Renal pelvis (tissue), 4 donors: ENCODE data around the gene STRAP. TPM values are rescaled to one million over a fixed set of nuclear protein-coding genes. Genes with fewer than 3 reads are reported as not detected.
"Not testable (repeated sequence)": the region's sequence is repeated elsewhere in the genome, so short reads cannot be mapped to it uniquely, and the experiment has no call there.

ENCODE experiments used
- DNase-seq: peaks from one replicate; pipeline ENCODE4 v3.0.0-alpha.2; 2013
- polyA plus RNA-seq, 3 donors: library from polyadenylated mRNA; unstranded; fragments of 120-200 nt; gene quantifications; one replicate each; pipeline ENCODE4 v1.2.1, GENCODE V29; 2013; ENCODE audit not compliant: insufficient read length in 3 of 3

The STRAP gene
- polyA plus RNA-seq, 3 donors, result 140 to 174 (median 149) TPM

DNA sequence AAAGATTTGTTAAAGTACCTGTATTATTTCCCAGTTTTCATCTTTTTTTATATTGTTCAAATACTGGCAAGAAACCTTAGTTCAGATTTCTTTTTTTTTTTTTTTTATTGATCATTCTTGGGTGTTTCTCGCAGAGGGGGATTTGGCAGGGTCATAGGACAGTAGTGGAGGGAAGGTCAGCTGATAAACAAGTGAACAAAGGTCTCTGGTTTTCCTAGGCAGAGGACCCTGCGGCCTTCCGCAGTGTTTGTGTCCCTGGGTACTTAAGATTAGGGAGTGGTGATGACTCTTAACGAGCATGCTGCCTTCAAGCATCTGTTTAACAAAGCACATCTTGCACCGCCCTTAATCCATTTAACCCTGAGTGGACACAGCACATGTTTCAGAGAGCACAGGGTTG, 29.7 kb downstream of the STRAP start:
- not testable (repeated sequence) for DNase-seq

DNA sequence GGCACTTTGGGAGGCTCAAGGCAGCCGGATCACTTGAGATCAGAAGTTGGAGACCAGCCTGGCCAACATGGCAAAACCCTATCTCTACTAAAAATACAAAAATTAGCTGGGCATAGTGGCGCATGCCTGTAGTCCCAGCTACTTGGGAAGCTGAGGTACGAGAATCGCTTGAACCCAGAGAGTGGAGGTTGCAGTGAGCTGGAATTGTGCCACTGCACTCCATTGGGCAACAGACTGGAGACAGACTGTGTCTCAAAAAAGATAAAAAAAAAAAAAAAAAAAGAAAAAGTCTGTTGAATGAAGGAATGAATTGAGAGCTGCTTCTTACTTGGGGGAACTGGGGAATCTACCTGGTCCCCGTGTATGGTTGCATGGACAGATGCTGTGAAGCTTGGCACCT, 31.9 kb downstream of the STRAP start:
- not testable (repeated sequence) for DNase-seq

DNA sequence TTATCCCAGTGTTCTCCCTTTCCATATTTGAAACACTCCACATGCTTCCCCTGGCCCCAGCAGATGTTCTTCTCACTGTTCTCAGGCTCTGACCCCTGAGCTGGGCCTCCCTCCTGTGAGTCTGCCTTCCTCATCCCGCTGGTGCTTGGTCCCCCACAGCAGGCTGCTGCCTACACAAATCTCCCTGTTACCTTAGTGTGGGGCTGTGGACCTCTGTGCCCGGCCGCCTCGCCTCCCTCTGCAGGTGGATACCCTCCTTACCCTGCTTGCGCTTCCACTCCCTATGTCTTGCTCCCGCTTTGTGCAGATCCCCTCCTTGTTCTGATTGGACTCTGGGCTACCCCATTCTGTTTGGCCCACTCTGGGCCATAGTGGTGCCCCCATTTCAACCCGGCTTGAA, 35.9 kb downstream of the STRAP start:
- no peak for DNase-seq

DNA sequence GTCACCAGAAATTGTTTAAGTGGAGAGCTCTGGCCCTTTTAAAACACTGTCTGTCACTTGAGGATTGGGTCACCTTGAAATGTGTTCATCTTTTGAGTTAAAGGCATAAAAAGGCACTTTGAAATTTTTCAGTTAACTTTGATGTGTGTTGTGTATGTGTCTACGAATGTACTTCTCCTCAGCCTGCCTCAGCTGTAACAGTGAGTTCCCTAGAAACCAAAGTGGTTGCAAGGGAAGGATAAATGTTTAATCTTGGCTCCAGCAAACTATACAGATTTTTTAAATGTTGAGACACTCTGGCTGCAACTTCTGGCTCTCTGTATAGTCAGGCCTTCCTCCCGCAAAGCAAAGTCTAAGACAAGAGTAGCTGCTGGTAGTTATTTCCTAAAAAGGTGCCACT, 37.2 kb downstream of the STRAP start:
- DNase-seq, result no peak

DNA sequence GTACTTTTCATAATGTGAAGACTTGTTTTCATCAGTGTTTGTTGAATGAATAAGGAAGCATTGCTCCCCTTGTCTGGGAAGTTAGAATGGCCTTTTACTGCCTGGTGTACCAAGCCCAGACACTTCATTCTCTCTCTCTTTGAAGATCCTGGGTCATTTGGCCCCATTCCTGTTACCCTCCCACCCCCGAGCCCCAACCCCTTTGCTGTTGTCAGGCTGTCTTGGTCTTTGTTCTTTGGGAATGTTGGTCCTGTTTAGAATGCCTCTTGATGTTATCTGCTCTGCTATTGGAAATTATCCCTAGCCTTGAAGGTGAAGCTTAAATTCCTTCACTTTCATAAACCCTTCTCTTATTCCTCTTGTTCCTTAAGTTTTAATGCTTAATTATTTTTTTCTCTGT, 42.8 kb downstream of the STRAP start:
- DNase-seq, result no peak

DNA sequence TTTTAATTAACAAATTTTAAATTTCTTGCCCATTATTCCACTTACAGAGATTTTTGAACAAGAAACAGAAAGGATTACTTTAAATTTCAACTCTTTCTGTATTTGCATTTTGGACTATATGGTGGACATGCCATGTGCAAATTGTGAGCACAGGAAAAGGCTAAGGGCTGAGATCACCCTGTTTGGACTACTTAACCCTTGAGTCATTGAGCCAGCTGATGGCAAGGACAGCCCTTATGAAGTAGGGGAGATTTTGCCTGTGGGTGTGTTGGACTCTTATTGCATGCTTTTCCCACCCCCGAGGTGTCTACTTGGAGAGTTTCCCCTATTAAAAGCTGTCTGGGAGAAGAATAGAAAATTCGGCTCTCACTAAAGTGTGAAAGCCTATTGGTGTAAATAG, 46.2 kb downstream of the STRAP start:
- DNase-seq, result no peak

DNA sequence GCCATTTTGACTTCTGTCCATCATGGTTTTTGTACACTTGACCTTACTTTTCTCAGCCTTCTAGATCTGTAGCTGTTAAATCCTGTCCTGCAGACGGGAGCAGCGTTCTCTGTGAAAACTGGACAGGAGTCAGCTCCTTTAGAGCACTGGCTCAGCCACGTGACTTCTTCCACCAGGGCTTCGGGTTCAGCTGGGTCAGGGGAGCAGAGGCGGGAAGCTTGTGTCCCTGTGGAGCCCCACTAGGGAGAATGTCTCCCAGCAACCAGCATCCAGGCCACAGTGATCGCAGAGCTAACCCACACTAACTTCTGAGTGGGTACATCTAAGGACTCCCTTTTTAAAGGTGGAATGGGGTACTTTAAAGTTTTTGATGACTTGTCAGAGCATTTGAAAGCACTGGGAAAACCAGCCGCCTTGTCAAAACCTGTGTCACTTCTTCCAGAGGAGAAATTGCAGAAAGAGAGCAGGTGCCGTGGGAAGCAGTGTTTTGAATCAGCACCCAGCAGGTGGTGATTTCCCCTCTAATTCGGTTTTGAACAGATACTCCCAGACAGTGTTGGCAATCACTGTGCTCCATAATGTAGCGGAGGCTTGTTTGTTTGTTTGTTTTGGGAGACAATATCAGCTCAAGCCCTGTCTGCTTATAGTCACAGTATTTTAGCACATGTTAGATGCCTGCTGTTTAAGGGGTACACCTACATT, 46.8 kb downstream of the STRAP start:
- no peak for DNase-seq

DNA sequence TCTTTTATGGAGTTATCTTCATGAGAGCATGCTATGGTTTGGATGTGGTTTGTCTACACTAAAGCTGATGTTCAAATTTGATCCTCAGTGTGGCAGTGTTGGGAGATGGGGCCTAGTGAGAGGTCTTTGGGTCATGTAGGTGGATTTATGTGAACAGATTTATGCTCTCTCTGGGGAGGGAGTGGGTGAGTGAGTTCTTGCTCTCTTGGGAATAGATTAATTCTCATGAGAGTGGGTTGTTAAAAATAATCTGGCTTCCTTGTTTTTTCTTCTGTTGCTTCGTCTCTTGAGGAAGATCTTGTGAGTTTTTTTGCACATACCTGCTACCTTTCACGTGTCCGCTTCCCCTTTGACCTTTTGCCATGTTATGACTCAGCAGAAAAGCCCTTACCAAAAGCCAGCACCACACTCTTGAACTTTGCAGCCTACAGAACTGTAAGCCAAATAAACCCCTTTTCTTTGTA, 49.4 kb downstream of the STRAP start:
- DNase-seq, result no peak

DNA sequence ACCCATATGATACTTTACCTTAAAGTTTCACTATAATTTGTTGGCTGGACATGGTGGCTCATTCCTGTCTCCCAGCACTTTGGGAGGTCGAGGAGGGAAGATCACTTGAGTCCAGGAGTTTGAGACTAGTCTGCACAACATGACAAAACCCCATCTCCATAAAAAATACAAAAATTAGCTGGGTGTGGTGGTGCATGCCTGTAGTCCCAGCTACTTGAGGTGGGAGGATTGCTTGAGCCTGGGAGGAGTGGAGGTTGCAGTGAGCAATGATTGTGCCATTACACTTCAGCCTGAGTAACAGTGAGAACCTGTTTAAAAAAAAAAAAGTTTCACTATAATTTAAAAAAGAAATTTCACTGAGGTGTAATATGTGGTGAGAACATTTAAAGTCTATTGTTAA, 50.1 kb downstream of the STRAP start:
- DNase-seq, result no peak

DNA sequence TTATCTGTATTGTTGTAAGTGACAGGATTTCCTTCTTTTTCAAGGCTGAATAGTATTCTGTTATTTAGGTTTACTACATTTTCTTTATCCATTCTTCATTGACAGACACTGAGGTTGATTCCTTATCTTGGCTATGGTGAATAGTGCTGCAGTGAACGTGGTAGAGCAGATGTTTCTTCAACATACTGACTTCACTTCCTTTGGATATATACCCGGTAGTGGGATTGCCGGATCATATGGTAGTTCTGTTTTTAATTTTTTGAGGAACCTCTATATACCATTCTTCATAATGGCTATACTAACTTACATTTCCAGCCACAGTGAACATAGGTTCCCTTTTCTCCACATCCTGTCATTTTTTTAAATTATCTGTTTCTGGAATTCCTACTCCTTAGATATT, 50.8 kb downstream of the STRAP start:
- DNase-seq, result no peak

DNA sequence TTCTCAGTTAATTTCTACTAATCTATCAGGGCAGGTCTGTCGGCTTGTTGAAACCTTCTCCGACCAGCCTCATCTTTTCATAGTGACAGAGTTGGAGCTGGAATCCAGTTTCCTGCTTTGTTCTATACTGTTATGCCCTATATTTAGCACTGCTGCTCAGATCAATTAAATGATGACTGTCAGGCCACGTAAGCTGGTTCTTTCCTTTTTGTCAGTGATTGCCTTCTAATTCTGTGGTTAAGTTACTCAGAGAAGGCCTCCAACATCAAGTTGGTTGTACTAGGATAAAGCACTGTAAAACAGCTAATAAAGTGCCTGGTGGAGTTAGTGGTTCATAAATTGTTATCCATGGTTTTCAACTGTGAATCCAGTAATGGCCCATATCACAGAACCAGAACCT, 51.6 kb downstream of the STRAP start:
- DNase-seq, result no peak

DNA sequence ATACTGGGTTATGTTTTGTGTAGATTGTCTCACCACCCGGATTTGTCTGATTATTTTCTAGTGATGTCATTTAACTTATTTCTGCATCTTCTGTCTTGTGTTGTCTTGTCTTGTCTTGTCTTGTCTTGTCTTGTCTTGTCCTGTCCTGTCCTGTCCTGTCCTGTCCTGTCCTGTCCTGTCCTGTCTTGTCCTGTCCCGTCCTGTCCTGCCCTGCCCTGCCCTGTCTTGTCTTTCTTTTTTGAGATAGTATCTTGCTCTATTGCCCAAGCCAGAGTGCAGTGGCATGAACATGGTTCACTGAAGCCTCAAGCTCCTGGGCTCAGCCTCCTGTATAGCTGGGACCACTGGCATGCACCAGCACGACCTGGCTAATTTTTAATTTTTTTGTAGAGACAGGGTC, 54.6 kb downstream of the STRAP start:
- no peak for DNase-seq

DNA sequence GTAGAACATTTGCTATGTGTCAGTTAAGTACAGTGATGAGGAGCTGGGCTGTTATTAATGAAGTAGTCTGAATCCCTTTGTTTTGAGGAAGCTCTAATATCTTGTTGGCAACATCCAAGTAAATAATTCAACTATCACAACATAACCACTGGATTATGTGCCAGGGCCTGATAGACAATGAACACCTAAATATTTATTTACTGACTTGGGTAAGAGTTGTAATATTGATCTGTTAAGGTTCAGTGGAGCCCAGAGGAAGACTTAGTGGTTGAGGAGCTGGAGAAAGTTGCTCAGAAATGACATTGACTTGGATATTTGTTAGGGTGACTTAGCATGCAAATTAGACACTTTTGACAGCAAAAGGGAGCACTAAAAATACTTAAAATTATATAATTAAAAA, 55.7 kb downstream of the STRAP start:
- no peak for DNase-seq

DNA sequence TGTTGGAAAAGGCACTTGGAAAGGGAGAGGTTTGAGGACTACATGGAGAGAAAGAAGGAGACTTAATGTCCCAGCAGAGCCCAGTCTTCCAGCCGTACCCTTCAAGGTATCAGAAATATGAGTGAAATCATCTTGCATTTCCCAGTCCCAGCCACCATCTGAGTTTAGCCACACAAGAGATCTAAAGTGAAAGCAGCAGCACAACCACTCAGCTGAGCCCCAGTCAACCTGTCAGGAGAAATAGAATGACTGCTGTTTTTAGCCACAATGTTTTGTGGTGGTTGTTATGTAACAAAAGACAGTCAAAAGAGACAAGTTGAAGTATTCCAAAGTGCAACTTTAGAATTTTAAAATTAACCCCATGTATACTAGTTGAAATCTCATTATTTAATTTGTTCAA, 56.9 kb downstream of the STRAP start:
- DNase-seq, result no peak

DNA sequence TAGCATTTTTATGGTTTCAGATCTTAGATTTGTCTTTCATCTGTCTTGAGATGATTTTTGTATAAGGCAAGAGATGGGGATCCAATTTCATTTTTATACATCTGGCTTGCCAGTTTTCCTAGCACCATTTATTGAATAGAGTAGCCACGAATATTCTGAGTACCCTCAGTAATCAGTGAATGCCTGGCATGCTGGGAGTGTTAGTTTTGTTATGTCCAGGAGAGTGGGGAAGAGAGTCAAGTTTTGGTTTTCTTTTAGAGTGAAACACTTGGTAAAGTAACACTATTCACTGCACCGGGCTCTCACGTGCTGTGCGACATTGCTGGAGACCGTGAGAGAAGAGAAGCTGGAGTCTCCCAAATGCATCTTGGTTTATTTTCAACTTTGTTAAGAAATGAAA, 60.3 kb downstream of the STRAP start:
- no peak for DNase-seq

DNA sequence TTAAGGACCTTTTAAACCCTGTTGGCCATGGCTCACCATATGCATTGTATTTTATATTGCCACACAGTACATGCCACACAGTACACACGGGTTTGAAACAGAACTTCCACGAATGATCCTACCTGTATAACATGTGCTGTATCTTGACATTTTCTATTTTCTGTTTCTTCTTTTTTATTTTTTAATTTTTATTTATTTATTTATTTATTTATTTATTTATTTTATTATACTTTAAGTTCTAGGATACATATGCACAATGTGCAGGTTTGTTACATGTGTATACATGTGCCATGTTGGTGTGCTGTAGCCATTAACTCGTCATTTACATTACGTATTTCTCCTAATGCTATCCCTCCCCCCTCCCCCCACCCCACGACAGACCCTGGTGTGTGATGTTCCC, 61.3 kb downstream of the STRAP start:
- not testable (repeated sequence) for DNase-seq

DNA sequence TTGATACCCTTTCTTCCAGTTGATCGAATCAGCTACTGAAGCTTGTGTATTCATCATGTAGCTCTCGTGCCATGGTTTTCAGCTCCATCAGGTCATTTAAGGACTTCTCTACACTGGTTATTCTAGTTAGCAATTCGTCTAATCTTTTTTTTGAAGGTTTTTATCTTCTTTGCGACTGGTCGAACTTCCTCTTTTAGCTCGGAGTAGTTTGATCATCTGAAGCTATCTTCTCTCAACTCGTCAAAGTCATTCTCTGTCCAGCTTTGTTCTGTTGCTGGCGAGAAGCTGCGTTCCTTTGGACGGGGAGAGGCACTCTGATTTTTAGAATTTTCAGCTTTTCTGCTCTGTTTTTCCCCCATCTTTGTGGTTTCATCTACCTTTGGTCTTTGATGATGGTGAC, 66.3 kb downstream of the STRAP start:
- DNase-seq, result not testable (repeated sequence)

Other genes with a start within 250 kb of the STRAP start
- 10 to 100 TPM; 50.1 to 67.9 (median 65.5) TPM for gene EPS8, start 93.0 kb upstream of the STRAP start, polyA plus RNA-seq
- gene DERA, start 28.9 kb downstream of the STRAP start, polyA plus RNA-seq, result 10 to 100 TPM; 43.6 to 49.1 (median 48.2) TPM